COLO668 (cell line): Measurements from ENCODE around the gene CDKN2AIPNL.
"Not testable (repeated sequence)": the region's sequence is repeated elsewhere in the genome, so short reads cannot be mapped to it uniquely, and the experiment has no call there.

Experiments used
- DNase-seq: peaks from one replicate; lab custom pipeline; 2025; ENCODE audit not compliant: unreplicated experiment; lab: John Stamatoyannopoulos, UW

The CDKN2AIPNL gene

DNA sequence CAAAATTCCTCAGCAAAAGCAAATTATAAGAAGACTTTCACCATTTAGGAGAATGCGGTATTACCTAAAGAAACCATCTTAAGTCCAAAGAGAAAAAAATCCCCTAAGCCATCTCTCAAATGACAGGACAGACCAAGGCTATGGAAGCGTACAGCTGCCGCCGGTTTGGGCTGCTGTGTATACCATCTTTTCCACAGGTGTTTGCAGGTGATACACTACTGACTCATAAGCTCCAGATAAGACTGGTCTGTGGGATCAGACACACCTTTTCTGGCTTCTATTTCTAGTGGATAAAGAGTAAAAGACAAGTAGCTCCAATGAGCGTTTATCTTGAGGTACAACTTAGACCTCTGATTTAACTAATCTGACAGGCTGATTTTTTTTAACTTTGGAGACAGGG lies 7.7 kb downstream of the CDKN2AIPNL start:
- no peak for DNase-seq

DNA sequence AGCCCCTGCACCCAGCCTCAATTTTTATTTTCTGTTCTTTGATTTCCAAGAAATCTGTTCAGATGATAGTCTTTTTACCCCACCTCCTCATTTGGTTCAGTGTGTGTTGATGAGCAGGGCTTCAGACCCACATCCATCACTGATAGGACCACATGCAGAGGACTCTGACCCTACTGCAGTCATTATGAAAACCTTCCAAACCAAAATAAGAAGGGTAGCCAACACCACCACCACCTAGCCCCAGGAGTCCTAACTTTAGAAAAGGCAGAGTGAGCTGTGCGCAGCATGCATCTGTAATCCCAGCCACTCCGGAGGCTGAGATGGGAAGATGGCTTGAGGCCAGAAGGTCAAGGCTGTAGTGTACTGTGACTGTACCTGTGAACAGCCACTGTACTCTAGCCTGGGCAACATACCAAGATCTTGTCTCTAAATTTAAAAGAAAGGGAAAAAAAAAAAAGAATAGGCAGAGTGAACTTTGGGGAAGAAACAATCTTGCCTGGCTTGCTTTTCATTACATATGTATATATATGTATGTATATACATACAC lies 13.0 kb downstream of the CDKN2AIPNL start:
- no peak for DNase-seq

GRCh38 chr5:134397196-134397595 lies 14.5 kb downstream of the CDKN2AIPNL start:
- no peak for DNase-seq

GRCh38 chr5:134396274-134396673 lies 15.4 kb downstream of the CDKN2AIPNL start:
- no peak for DNase-seq

DNA sequence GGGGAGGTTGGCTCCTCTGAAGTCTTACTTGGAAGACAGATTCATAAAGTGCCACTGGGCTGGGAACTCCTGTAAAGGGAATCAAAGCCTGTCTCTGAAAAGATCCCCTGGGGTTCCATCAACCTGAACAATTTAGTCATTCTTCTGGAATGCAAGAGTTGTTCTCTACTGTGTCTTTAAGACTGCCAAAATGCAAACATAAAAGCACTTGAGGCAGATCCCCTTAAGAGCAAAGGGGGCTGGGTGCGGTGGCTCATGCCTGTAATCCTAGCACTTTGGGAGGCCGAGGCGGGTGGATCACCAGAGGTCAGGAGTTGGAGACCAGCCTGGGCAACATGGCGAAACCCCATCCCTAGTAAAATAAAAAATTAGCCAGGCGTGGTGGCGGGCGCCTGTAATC lies 16.7 kb downstream of the CDKN2AIPNL start:
- no peak for DNase-seq

GRCh38 chr5:134392301-134392700 lies 19.4 kb downstream of the CDKN2AIPNL start:
- DNase-seq = no peak

- no peak for DNase-seq
Observed at GRCh38 chr5:134387443-134387842, 24.2 kb downstream of the CDKN2AIPNL start.

DNA sequence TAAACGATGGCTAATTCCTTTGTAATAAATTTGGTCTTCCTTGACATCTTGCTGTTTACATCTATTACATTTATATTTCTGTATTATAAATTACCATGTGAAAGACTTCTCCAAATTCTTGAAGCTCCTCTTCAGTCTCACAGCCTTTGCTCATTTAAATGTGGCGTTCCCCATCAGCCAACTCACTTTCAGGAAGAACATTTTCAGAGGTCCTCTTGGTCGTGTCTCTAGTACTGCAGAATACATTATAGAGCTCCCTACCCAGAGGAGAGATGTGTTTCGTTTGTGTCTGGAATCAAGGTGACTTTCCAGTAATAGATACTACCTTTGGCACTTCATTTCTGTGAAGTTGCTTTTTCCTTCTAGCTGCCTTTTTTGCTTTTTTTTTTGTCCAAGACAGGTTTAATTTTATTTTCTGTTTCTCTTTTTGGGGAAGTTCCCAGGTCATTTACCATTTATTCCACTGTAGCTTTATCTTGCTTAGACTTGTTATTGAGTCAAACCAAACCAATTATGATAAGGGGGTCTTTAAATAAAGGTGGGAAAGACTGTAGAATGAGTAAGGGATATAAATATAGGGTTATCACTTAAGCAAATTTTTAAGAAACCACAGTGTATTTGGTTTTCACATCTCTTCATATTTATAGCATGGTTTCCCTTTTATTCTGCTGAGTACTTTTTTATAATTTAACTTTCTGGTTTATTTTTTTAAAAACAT lies 27.5 kb downstream of the CDKN2AIPNL start:
- DNase-seq = no peak

DNA sequence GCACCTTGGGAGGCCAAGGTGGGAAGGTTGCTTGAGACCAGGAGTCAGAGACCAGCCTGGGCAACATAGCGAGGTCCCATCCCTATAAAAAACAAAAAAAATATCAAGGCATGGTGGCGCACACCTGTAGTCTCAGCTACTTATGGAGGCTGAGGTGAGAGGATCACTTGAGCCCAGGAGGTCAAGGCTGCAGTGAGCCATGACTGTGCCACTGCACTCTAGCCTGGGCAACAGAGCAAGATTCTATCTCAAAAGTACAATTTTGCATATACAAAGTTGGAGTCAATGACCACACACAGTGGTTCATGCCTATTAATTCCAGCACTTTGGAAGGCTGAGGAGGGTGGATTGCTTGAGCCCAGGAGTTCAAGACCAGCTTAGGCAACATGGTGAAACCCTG lies 29.5 kb downstream of the CDKN2AIPNL start:
- DNase-seq = not testable (repeated sequence)

- DNase-seq = no peak
Observed at GRCh38 chr5:134380346-134380745, 31.3 kb downstream of the CDKN2AIPNL start.

- DNase-seq = no peak
Observed at GRCh38 chr5:134374232-134374631, 37.4 kb downstream of the CDKN2AIPNL start.

GRCh38 chr5:134373633-134374032 lies 38.0 kb downstream of the CDKN2AIPNL start:
- not testable (repeated sequence) for DNase-seq

DNA sequence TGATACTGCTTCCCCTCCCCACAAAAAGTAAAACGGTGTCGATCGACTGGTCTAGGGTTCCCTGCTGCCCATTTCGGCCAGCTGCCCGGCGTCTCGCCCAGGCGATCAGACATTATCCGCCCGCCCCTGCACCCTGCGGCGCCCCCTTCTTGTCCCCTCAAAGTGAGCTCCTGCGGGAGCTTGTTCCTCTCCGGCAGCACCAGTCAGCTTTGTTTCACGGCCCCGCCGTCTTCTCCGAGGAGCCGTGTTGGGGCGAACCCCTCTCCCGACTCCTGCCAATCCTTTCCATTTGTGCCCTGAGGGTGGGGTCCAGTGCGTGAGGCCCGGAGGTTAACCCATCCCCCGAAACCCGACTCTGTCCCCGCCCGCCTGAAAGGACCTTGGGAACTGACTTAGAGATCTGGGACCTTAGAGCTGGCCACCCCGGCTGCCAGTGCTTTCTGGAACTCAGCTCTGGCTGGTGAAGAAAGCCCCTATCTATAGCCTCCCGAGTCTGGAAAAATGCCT lies 39.8 kb downstream of the CDKN2AIPNL start:
- peak; percentile 34 for DNase-seq

- DNase-seq = peak; percentile 93
Observed at GRCh38 chr5:134370871-134371833, 40.5 kb downstream of the CDKN2AIPNL start, which contains the start of gene UBE2B. TSS of gene UBE2B (plus strand) at chr5:134371569. CDS start at chr5:134371596, 27 bp downstream.

DNA sequence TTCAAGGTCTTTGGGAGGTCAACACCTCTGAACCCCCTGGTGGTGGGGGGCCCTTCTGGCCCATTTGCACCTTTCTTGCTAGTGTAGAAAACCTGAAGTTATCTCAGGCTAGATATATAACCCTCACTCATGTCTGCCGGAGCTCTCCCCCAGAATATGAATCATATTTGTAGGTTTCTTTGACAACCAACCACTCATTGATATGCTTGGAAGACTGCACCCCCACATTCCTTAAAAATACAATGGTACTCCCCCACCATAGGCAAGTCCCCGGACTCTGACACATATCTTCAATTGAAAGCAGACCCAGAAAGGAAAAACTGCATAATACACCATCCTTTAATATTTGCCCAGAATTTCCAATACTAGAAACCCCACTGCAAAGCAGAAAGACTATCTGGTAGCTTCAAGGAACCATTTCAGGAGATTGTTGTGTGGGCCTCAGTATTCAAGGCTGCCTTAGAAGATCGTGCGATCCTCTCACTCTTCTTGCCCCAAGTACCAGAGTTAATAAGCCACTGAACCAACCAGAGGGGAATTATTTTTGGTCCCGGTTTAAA lies 41.3 kb downstream of the CDKN2AIPNL start:
- DNase-seq = no peak

- no peak for DNase-seq
Observed at GRCh38 chr5:134365604-134366003, 46.1 kb downstream of the CDKN2AIPNL start.

- DNase-seq = no peak
Observed at GRCh38 chr5:134355681-134356080, 56.0 kb downstream of the CDKN2AIPNL start.
